ENCODE measurements around the gene PRIMPOL. TPM values are rescaled to one million over a fixed set of nuclear protein-coding genes. Genes with fewer than 3 reads are reported as not detected.
"Not testable (repeated sequence)": the region's sequence is repeated elsewhere in the genome, so short reads cannot be mapped to it uniquely, and the experiment has no call there.

Gene PRIMPOL, protein sequence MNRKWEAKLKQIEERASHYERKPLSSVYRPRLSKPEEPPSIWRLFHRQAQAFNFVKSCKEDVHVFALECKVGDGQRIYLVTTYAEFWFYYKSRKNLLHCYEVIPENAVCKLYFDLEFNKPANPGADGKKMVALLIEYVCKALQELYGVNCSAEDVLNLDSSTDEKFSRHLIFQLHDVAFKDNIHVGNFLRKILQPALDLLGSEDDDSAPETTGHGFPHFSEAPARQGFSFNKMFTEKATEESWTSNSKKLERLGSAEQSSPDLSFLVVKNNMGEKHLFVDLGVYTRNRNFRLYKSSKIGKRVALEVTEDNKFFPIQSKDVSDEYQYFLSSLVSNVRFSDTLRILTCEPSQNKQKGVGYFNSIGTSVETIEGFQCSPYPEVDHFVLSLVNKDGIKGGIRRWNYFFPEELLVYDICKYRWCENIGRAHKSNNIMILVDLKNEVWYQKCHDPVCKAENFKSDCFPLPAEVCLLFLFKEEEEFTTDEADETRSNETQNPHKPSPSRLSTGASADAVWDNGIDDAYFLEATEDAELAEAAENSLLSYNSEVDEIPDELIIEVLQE
- 6.8 TPM for polyA plus RNA-seq (2013, experiment 1 of 2)
- polyA plus RNA-seq (2013, experiment 2 of 2): 10.7 TPM

DNA sequence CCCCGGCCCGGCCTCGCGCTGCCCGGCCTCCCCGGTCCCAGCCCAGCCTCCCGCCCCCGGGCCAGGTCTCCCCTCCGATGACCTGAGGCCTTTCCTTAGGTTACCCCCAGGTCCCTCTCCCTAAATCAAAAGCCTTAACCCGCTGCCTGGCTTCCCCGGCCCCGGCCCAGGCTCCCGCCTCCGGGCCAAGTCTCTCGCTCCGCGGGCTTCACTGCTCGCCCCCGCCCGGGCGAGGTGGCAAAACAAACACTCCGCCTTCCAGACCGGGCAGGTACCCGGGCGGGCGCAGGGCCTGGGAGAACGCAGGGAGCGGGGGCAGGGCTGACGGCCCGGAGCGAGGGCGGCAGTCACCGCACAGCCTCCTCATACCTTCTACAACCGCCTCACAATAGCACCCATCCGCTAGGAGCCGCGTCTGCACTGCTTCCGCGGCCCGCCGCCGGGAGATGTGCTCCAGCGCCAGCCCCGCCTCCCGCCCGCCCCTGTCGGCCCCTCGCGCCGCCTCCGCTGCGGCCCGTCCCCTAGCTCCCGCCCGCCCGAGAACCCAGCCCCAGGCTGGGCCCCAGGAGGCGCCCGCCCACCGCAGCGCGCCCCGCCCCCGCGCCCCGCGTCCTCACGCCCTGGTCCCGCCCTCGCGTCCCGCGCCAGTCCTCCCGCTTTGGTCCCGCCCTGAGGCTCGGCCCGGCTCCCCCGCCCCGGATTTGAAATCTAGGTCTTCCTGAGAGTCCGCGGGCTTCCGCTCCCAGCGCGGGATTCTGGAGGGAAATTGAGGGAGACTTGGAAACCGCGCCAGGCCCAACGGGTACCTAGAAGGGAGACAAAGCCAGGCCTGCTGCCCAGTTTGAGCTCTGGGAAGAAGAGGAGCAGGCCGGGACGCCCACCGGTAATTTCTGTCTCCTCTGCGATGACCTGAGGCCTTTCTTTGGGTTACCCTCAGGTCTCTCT, at the start of gene PRIMPOL, which contains the start of gene CASP3:
Gene PRIMPOL, plus strand, starts transcription at position 713 of the 945 bp plus-strand sequence. CDS start 7,403 bp downstream, outside the sequence.
Gene CASP3, minus strand, starts transcription at position 422 of the 945 bp plus-strand sequence. CDS start 10,994 bp downstream, outside the sequence.
- H3K27me3 ChIP-seq (ENCODE audit: insufficient read depth, low read length): no peaks in the 10 kb centered on the region
- peak within 1 kb of the TSS; percentile 75 for H3K4me3 ChIP-seq (ENCODE audit: low read length)
- H3K4me1 ChIP-seq (ENCODE audit: insufficient read depth, low read length): peaks cover 43% of the 10 kb centered on the region
- H3K36me3 ChIP-seq (ENCODE audit: insufficient read depth, low read length): peaks cover 14% of the 10 kb centered on the region
- WGBS: under 1% methylated on average over 90 of the region's 90 CpGs
- H3K9me3 ChIP-seq (ENCODE audit: insufficient read depth, low read depth, low read length): no peaks in the 10 kb centered on the region
- peak within 1 kb of the TSS; percentile 86 for H3K9ac ChIP-seq (ENCODE audit: low read depth, low read length)
- peak within 1 kb of the TSS; percentile 91 for H3K27ac ChIP-seq (ENCODE audit: low read depth, low read length)

DNA sequence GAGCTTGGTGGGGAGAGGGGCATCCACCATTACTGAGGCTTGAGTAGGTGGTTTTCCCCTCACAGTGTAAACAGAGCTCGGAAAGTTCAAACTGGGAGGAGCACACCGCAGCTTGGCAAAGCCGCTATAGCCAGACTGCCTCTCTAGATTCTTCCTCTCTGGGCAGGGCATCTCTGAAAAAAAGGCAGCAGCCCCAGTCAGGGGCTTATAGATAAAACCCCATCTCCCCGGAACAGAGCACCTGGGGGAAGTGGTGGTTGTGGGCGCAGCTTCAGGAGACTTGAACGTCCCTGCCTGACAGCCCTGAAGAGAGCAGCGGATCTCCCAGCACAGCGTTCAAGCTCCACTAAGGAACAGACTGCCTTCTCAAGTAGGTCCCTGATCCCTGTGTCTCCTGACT, 48.6 kb upstream of the PRIMPOL start:
- not testable (repeated sequence) for H3K4me3 ChIP-seq (ENCODE audit: low read length); H3K9me3 ChIP-seq (ENCODE audit: insufficient read depth, low read depth, low read length); H3K27me3 ChIP-seq (ENCODE audit: insufficient read depth, low read length); H3K27ac ChIP-seq (ENCODE audit: low read depth, low read length); H3K4me1 ChIP-seq (ENCODE audit: insufficient read depth, low read length); H3K36me3 ChIP-seq (ENCODE audit: insufficient read depth, low read length); H3K9ac ChIP-seq (ENCODE audit: low read depth, low read length)
- 87% methylated on average over 8 of the region's 8 CpGs for WGBS

DNA sequence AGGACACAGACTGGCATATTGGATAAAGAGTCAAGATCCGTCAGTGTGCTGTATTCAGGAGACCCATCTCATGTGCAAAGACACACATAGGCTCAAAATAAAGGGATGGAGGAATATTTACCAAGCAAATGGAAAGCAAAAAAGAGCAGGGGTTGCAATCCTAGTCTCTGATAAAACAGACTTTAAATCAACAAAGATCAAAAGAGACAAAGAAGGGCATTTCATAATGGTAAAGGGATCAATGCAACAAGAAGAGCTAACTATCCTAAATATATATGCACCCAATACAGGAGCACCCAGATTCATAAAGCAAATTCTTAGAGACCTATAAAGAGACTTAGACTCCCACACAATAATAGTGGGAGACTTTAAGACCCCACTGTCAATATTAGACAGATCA, 46.7 kb upstream of the PRIMPOL start:
- H3K9ac ChIP-seq (ENCODE audit: low read depth, low read length); H3K4me3 ChIP-seq (ENCODE audit: low read length); H3K27me3 ChIP-seq (ENCODE audit: insufficient read depth, low read length); H3K36me3 ChIP-seq (ENCODE audit: insufficient read depth, low read length); H3K27ac ChIP-seq (ENCODE audit: low read depth, low read length); H3K4me1 ChIP-seq (ENCODE audit: insufficient read depth, low read length); H3K9me3 ChIP-seq (ENCODE audit: insufficient read depth, low read depth, low read length): not testable (repeated sequence)
- 0% methylated on average over 1 of the region's 1 CpG for WGBS

DNA sequence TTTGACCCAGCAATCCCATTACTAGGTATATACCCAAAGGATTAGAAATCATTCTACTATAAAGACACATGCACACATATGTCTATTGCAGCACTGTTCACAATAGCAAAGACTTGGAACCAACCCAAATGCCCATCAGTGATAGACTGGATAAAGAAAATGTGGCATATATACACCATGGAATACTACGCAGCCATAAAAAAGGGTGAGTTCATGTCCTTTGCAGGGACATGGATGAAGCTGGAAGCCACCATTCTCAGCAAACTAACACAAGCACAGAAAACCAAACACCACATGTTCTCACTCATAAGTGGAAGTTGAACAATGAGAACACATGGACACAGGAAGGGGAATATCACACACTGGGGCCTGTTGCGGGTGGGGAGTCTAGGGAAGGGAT, 42.1 kb upstream of the PRIMPOL start:
- H3K4me3 ChIP-seq (ENCODE audit: low read length); H3K27me3 ChIP-seq (ENCODE audit: insufficient read depth, low read length); H3K9ac ChIP-seq (ENCODE audit: low read depth, low read length); H3K4me1 ChIP-seq (ENCODE audit: insufficient read depth, low read length); H3K9me3 ChIP-seq (ENCODE audit: insufficient read depth, low read depth, low read length); H3K36me3 ChIP-seq (ENCODE audit: insufficient read depth, low read length); H3K27ac ChIP-seq (ENCODE audit: low read depth, low read length): not testable (repeated sequence)
- WGBS: 100% methylated on average over 1 of the region's 2 CpGs

DNA sequence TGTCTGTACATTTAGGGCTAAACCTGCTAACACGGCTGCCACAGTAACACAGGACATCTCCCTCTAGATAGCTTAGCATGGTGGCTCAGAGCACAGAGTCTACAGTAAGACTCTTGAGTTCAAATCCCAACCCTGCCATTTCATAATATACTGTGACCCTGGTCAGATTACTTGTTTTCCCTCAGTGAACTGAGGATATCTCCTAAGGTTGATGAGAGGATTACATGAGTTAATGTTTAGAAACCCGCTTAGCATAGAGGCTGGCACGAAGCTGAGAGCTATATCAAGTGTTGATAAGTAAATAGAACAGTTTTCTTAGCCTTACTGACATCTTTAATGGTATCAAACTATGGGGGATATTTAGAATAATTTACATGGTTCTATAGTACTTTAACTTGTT, 37.5 kb upstream of the PRIMPOL start:
- no peak overlapping the region for H3K4me3 ChIP-seq (ENCODE audit: low read length)
- peaks cover 10% of the 10 kb centered on the region for H3K4me1 ChIP-seq (ENCODE audit: insufficient read depth, low read length)
- no peaks in the 10 kb centered on the region for H3K27me3 ChIP-seq (ENCODE audit: insufficient read depth, low read length)
- H3K36me3 ChIP-seq (ENCODE audit: insufficient read depth, low read length): no peaks in the 10 kb centered on the region
- H3K9ac ChIP-seq (ENCODE audit: low read depth, low read length): no peak overlapping the region
- 89% methylated on average over 3 of the region's 3 CpGs for WGBS
- H3K27ac ChIP-seq (ENCODE audit: low read depth, low read length): no peak overlapping the region
- peaks cover 21% of the 10 kb centered on the region for H3K9me3 ChIP-seq (ENCODE audit: insufficient read depth, low read depth, low read length)

DNA sequence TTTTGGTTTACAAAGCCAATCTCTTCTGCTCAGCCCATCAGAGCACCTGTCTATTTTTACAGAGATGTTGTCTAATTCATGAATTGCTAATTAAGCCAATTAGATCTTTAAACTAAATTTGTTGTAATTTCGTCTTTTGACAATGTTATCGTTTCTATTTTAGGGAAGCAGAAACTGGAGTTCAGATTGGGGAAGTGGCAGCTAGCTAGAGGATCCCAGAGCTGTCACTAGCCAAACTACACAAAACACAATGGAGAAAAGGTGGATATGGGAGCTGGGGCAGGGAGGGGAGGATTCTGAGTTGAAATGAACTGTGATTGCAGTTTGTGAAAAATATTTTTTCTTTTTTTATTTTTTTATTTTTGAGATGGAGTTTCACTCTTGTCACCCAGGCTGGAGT, 36.1 kb upstream of the PRIMPOL start:
- H3K36me3 ChIP-seq (ENCODE audit: insufficient read depth, low read length): no peaks in the 10 kb centered on the region
- WGBS: 88% methylated on average over 2 of the region's 2 CpGs
- H3K9me3 ChIP-seq (ENCODE audit: insufficient read depth, low read depth, low read length): peaks cover 21% of the 10 kb centered on the region
- H3K4me3 ChIP-seq (ENCODE audit: low read length): no peak overlapping the region
- peaks cover 16% of the 10 kb centered on the region for H3K4me1 ChIP-seq (ENCODE audit: insufficient read depth, low read length)
- no peak overlapping the region for H3K9ac ChIP-seq (ENCODE audit: low read depth, low read length)
- H3K27ac ChIP-seq (ENCODE audit: low read depth, low read length): no peak overlapping the region
- H3K27me3 ChIP-seq (ENCODE audit: insufficient read depth, low read length): no peaks in the 10 kb centered on the region

DNA sequence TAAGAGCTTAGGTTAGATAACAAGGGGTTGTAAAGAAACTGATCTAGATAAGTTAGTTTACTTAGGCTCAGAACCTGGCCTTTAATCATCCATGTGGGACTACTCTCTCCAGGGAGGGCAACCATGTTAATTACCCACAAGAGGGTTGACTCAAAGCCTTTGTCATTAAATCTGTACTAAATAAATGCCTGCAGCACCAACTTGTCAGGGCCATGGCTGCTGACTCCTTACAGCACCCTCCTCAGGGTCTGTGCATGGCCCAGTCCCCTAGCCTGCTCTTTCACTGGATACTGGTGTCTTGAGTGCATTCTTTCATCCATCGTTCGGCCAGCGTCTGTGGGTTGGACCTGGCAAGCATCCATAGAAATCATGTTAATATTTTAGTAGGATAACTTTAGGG, 35.0 kb upstream of the PRIMPOL start:
- Histone ChIP-seq H3K27ac (ENCODE audit: low read depth, low read length) (no peak overlapping the region), H3K27me3 (ENCODE audit: insufficient read depth, low read length) (no peaks in the 10 kb centered on the region), H3K9ac (ENCODE audit: low read depth, low read length) (no peak overlapping the region), H3K36me3 (ENCODE audit: insufficient read depth, low read length) (no peaks in the 10 kb centered on the region), H3K4me1 (ENCODE audit: insufficient read depth, low read length) (peaks cover 16% of the 10 kb centered on the region), H3K9me3 (ENCODE audit: insufficient read depth, low read depth, low read length) (peaks cover 21% of the 10 kb centered on the region), H3K4me3 (ENCODE audit: low read length) (no peak overlapping the region)
- WGBS: 100% methylated on average over 3 of the region's 3 CpGs

DNA sequence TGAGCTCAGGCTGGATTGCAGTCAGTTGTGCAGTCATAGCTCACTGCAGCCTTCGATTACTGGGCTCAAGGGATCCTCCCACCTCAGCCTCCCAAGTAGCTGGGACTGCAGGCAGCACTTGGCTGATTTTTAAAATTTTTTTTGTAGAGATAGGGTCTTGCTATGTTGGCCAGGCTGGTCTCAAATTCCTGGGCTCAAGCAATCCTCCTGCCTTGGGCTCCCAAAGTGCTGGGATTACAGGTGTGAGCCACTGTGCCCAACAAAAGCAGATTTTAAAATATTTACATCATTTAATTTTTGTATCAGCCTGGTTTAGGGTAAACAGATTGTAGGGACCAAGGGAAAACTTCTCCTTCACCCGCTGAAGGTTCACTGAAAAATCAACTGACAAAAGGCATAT, 33.4 kb upstream of the PRIMPOL start:
- H3K36me3 ChIP-seq (ENCODE audit: insufficient read depth, low read length); H3K27me3 ChIP-seq (ENCODE audit: insufficient read depth, low read length); H3K9ac ChIP-seq (ENCODE audit: low read depth, low read length); H3K4me3 ChIP-seq (ENCODE audit: low read length): not testable (repeated sequence)
- H3K9me3 ChIP-seq (ENCODE audit: insufficient read depth, low read depth, low read length): peaks cover 21% of the 10 kb centered on the region
- 79% methylated on average over 1 of the region's 2 CpGs for WGBS
- peak overlapping the region; percentile 94; the same call in 1 of the 2 replicates for H3K27ac ChIP-seq (ENCODE audit: low read depth, low read length)
- peaks cover 16% of the 10 kb centered on the region for H3K4me1 ChIP-seq (ENCODE audit: insufficient read depth, low read length)

DNA sequence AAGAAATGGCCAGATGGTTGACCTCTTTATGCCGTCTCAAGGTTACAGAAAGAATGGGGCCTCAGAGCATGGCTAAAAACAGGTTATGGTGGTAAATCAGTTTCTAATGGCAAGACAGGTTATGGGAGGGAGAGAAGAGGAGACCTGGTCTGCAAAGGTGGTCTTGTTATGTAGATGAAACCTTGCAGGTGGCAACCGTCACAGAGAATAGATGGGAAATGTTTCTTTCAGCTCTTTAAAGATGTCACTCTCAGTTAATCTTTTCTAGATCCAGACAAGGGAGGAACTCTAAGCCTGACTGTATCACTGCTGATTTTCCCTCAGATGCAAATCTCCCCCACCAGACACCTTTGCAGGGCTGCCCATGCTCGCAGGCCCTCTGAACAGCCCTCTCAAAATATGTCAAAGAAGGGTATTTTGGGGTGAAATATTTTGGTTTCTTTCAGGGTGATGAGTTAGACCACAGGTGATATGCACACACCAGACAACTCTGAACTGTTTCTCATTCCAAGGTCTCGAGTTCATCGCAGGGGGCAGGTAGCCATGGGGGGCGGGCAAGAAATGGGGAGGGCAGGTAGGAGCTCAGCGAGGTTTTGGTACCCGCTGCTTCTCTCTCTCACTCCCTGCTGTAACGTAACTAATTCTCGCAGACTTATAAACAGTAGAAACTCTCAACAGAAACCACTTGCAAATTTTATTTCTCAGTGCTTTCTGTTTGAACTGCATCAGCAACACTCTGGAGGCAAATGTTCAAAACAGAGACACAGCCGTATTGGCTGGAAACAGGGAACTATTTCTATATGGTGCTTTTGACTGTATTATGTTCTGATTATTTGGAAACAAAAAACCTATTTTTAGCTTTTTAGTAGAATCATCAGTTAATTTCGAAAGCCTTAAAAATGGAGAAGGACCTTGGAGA, 32.6 kb upstream of the PRIMPOL start:
- H3K27me3 ChIP-seq (ENCODE audit: insufficient read depth, low read length): no peaks in the 10 kb centered on the region
- H3K4me1 ChIP-seq (ENCODE audit: insufficient read depth, low read length): peaks cover 13% of the 10 kb centered on the region
- H3K9me3 ChIP-seq (ENCODE audit: insufficient read depth, low read depth, low read length): peaks cover 21% of the 10 kb centered on the region
- peak overlapping the region; percentile 94 for H3K27ac ChIP-seq (ENCODE audit: low read depth, low read length)
- H3K36me3 ChIP-seq (ENCODE audit: insufficient read depth, low read length): no peaks in the 10 kb centered on the region
- WGBS: 51% methylated on average over 12 of the region's 12 CpGs
- H3K9ac ChIP-seq (ENCODE audit: low read depth, low read length): peak overlapping the region; percentile 3; the same call in 1 of the 2 replicates
- H3K4me3 ChIP-seq (ENCODE audit: low read length): 0 out of 2 replicates have a peak overlapping the region, but pooled peaks have one; percentile 16

DNA sequence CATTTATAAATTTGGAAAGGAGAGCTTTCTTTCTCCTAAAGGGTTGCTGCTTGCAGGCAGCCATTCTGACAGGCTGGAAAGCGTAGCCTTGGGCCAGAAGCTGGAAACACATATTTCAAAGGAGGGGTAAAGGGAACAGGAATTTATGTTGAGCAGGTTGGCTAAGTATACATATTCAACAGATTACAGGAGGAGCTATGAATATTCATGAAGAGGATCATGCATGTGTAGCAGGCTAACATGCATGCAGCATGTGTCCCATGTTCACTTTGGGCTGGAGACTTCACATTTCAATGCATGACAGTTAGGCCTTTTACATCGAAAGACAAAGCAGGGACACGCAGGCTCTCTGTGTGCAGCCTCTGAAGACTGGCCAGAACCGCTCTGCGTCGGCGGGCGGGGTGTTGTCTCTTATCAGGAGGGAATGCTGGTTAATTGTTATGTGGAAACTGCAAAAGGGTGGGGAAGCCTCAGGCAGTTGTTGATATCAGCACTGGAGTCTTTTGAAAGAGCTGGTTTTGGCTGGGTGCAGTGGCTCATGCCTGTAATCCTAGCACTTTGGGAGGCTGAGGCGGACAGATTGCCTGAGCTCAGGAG, 31.8 kb upstream of the PRIMPOL start:
- peak overlapping the region; percentile 6; the same call in 1 of the 2 replicates for H3K9ac ChIP-seq (ENCODE audit: low read depth, low read length)
- peaks cover 11% of the 10 kb centered on the region for H3K4me1 ChIP-seq (ENCODE audit: insufficient read depth, low read length)
- no peaks in the 10 kb centered on the region for H3K27me3 ChIP-seq (ENCODE audit: insufficient read depth, low read length)
- 79% methylated on average over 9 of the region's 9 CpGs for WGBS
- H3K9me3 ChIP-seq (ENCODE audit: insufficient read depth, low read depth, low read length): peaks cover 21% of the 10 kb centered on the region
- H3K27ac ChIP-seq (ENCODE audit: low read depth, low read length): peak overlapping the region; percentile 94
- H3K4me3 ChIP-seq (ENCODE audit: low read length): 0 out of 2 replicates have a peak overlapping the region, but pooled peaks have one; percentile 16
- no peaks in the 10 kb centered on the region for H3K36me3 ChIP-seq (ENCODE audit: insufficient read depth, low read length)
